Osteocyte (in vitro differentiated cells): Measurements from ENCODE around the gene NLRP1. TPM values are rescaled to one million over a fixed set of nuclear protein-coding genes. Genes with fewer than 3 reads are reported as not detected.
A peak's percentile ranks its signal among the peaks of the same experiment; 100 is the strongest.

Experiments used
- DNase-seq: peaks from one replicate; pipeline ENCODE4 v3.0.0; 2021; ENCODE audit warnings: mixed read lengths; ENCODE audit not compliant: unreplicated experiment; ENCODE audit errors: extremely low spot score
- H3K27ac Mint-ChIP-seq: one replicate; pipeline ENCODE4 v1.8.0; 2021; ENCODE audit warnings: mild to moderate bottlenecking, mixed read lengths; ENCODE audit not compliant: unreplicated experiment
- H3K27me3 Mint-ChIP-seq: one replicate; pipeline ENCODE4 v1.8.0; 2021; ENCODE audit warnings: mixed read lengths; ENCODE audit not compliant: unreplicated experiment
- H3K36me3 Mint-ChIP-seq: one replicate; pipeline ENCODE4 v1.8.0; 2021; ENCODE audit warnings: mixed read lengths; ENCODE audit not compliant: unreplicated experiment
- H3K4me1 Mint-ChIP-seq: one replicate; pipeline ENCODE4 v1.8.0; 2021; ENCODE audit warnings: mixed read lengths; ENCODE audit not compliant: unreplicated experiment
- H3K4me3 Mint-ChIP-seq: one replicate; pipeline ENCODE4 v1.8.0; 2021; ENCODE audit warnings: mild to moderate bottlenecking, moderate library complexity, mixed read lengths; ENCODE audit not compliant: unreplicated experiment
- H3K9me3 Mint-ChIP-seq: one replicate; pipeline ENCODE4 v1.8.0; 2021; ENCODE audit warnings: mixed read lengths; ENCODE audit not compliant: unreplicated experiment
- CTCF ChIP-seq: fragments of 200-600 bp; sonication (generic); IDR thresholded peaks from 2 replicates; pipeline ENCODE4 v1.5.0; 2021; ENCODE audit warnings: antibody characterized with exemption, mild to moderate bottlenecking, moderate library complexity
- total RNA-seq: library from RNA; stranded (reverse); gene quantifications from 2 replicates; pipeline ENCODE4 v1.2.1, GENCODE V29; 2021

NLRP1 gene
- total RNA-seq, 1 donor from 2014 or later, result 27.1 TPM

- H3K9me3 Mint-ChIP-seq, result no peaks in the 10 kb centered on the region
- no peak for DNase-seq
Observed at GRCh38 chr17:5501685-5502084, 82.6 kb downstream of the NLRP1 start.

GRCh38 chr17:5500589-5501391, 83.5 kb downstream of the NLRP1 start:
- Mint-ChIP-seq H3K27me3 (no peaks in the 10 kb centered on the region), H3K9me3 (no peaks in the 10 kb centered on the region), H3K4me1 (peaks cover 22% of the 10 kb centered on the region), H3K4me3 (peak overlapping the region; percentile 94), H3K36me3 (peaks cover 4% of the 10 kb centered on the region), H3K27ac (peak overlapping the region; percentile 93)
- no peak for TF ChIP-seq CTCF
- peak; percentile 96 for DNase-seq

More at GRCh38 chr17:5501685-5502084, 82.6 kb downstream of the NLRP1 start:
- TF ChIP-seq CTCF, result no peak
- Mint-ChIP-seq H3K4me3 (peak overlapping the region; percentile 75), H3K27me3 (no peaks in the 10 kb centered on the region), H3K27ac (peak overlapping the region; percentile 80), H3K4me1 (peaks cover 22% of the 10 kb centered on the region), H3K36me3 (peaks cover 4% of the 10 kb centered on the region)

GRCh38 chr17:5500247-5500588, 84.1 kb downstream of the NLRP1 start:
- Mint-ChIP-seq H3K36me3 (peaks cover 4% of the 10 kb centered on the region), H3K27me3 (no peaks in the 10 kb centered on the region), H3K4me1 (peaks cover 22% of the 10 kb centered on the region), H3K4me3 (peak overlapping the region; percentile 94), H3K9me3 (no peaks in the 10 kb centered on the region), H3K27ac (peak overlapping the region; percentile 93)
- TF ChIP-seq CTCF, result no peak
- DNase-seq, result no peak

GRCh38 chr17:5499476-5500231, 84.7 kb downstream of the NLRP1 start:
- Mint-ChIP-seq H3K27me3 (no peaks in the 10 kb centered on the region), H3K4me1 (peaks cover 22% of the 10 kb centered on the region), H3K4me3 (peak overlapping the region; percentile 94), H3K36me3 (peaks cover 4% of the 10 kb centered on the region), H3K27ac (peak overlapping the region; percentile 93), H3K9me3 (no peaks in the 10 kb centered on the region)
- TF ChIP-seq CTCF, result no peak
- DNase-seq, result no peak

- no peak for DNase-seq
- Mint-ChIP-seq H3K4me1 (no peaks in the 10 kb centered on the region), H3K36me3 (peaks cover 22% of the 10 kb centered on the region), H3K4me3 (no peak overlapping the region), H3K27me3 (no peaks in the 10 kb centered on the region), H3K9me3 (peaks cover 6% of the 10 kb centered on the region), H3K27ac (no peak overlapping the region)
- TF ChIP-seq CTCF, result no peak
Observed at GRCh38 chr17:5492970-5493369, 91.3 kb downstream of the NLRP1 start.
